RKO (cell line): ENCODE data around the gene ADNP.
A peak's percentile ranks its signal among the peaks of the same experiment; 100 is the strongest.
"Not testable (repeated sequence)": the region's sequence is repeated elsewhere in the genome, so short reads cannot be mapped to it uniquely, and the experiment has no call there.

ENCODE experiments used
- DNase-seq: peaks from one replicate; pipeline ENCODE4 v3.0.0-alpha.2; 2016; ENCODE audit warnings: low spot score

ADNP gene

GRCh38 chr20:50931306-50932015 lies at the start of gene ADNP:
Gene ADNP (minus strand): TSS chr20:50931437. CDS start chr20:50903996, 27,441 bp downstream.
- DNase-seq, result peak; percentile 95

GRCh38 chr20:50980071-50980681 lies 48.9 kb upstream of the ADNP start:
- DNase-seq, result peak; percentile 99

GRCh38 chr20:50978533-50978932 lies 47.3 kb upstream of the ADNP start:
- DNase-seq, result not testable (repeated sequence)

- DNase-seq, result no peak
Observed at GRCh38 chr20:50977066-50978021, 46.1 kb upstream of the ADNP start.

GRCh38 chr20:50975701-50976330 lies 44.6 kb upstream of the ADNP start:
- DNase-seq, result no peak

- no peak for DNase-seq
Observed at GRCh38 chr20:50969912-50970311, 38.7 kb upstream of the ADNP start.

GRCh38 chr20:50969435-50969834 lies 38.2 kb upstream of the ADNP start:
- DNase-seq, result no peak

- DNase-seq, result no peak
Observed at GRCh38 chr20:50968289-50968688, 37.1 kb upstream of the ADNP start.

GRCh38 chr20:50967586-50967985 lies 36.3 kb upstream of the ADNP start:
- DNase-seq, result no peak

- DNase-seq, result no peak
Observed at GRCh38 chr20:50959543-50960126, 28.4 kb upstream of the ADNP start.

- peak; percentile 96 for DNase-seq
Observed at GRCh38 chr20:50958615-50959542, 27.6 kb upstream of the ADNP start, which contains the start of gene MOCS3. Gene MOCS3 (plus strand): TSS chr20:50958818. CDS start chr20:50958843, 25 bp downstream.

GRCh38 chr20:50957798-50958614 lies 26.8 kb upstream of the ADNP start, which contains the start of gene DPM1:
Gene DPM1 (minus strand): TSS chr20:50958532. CDS start chr20:50958523, 9 bp downstream.
- peak; percentile 94 for DNase-seq

GRCh38 chr20:50957276-50957675 lies 26.0 kb upstream of the ADNP start:
- peak; percentile 73 for DNase-seq

GRCh38 chr20:50953821-50954220 lies 22.6 kb upstream of the ADNP start:
- DNase-seq, result peak; percentile 62

GRCh38 chr20:50953196-50953595 lies 22.0 kb upstream of the ADNP start:
- no peak for DNase-seq

GRCh38 chr20:50948132-50948785 lies 17.0 kb upstream of the ADNP start:
- no peak for DNase-seq

GRCh38 chr20:50943069-50943468 lies 11.8 kb upstream of the ADNP start:
- DNase-seq, result no peak

GRCh38 chr20:50933589-50933988 lies 2.4 kb upstream of the ADNP start:
- no peak for DNase-seq
